Astrocyte (in vitro differentiated cells and primary cell): ENCODE results near the gene XPC.

ENCODE experiments used
- CTCF ChIP-seq: IDR thresholded peaks from 2 replicates; pipeline ENCODE4 v1.5.1; 2011; ENCODE audit warnings: low read depth, mild to moderate bottlenecking, inconsistent platforms, low read length, moderate library complexity; ENCODE audit not compliant: insufficient read depth
- EZH2 ChIP-seq: IDR thresholded peaks from 2 replicates; pipeline ENCODE4 v1.6.1; 2012; ENCODE audit warnings: mild to moderate bottlenecking, low read length, inconsistent platforms; ENCODE audit not compliant: insufficient read depth

- TF ChIP-seq CTCF (no peak), EZH2 (no peak)
Measured at GRCh38 chr3:14221902-14222301, 43.5 kb upstream of the XPC start.
